C4-2B (cell line): ENCODE results near the gene LPP.

Source experiments
- ZFX ChIP-seq: fragments of 450-650 bp; IDR thresholded peaks from 2 replicates; pipeline ENCODE4 v1.6.1; 2017
- TF ChIP-seq, protein P1 (sequence below): fragments of 450-650 bp; conservative IDR thresholded peaks from 2 replicates; pipeline ENCODE4 v1.5.1; 2017; ENCODE audit warnings: mild to moderate bottlenecking

GRCh38 chr3:188712248-188712924, 558.4 kb downstream of the LPP start:
- TF ChIP-seq, protein P1, sequence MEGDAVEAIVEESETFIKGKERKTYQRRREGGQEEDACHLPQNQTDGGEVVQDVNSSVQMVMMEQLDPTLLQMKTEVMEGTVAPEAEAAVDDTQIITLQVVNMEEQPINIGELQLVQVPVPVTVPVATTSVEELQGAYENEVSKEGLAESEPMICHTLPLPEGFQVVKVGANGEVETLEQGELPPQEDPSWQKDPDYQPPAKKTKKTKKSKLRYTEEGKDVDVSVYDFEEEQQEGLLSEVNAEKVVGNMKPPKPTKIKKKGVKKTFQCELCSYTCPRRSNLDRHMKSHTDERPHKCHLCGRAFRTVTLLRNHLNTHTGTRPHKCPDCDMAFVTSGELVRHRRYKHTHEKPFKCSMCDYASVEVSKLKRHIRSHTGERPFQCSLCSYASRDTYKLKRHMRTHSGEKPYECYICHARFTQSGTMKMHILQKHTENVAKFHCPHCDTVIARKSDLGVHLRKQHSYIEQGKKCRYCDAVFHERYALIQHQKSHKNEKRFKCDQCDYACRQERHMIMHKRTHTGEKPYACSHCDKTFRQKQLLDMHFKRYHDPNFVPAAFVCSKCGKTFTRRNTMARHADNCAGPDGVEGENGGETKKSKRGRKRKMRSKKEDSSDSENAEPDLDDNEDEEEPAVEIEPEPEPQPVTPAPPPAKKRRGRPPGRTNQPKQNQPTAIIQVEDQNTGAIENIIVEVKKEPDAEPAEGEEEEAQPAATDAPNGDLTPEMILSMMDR = no peak
- no peak for TF ChIP-seq ZFX
